AG04449 (cell line): ENCODE results near the gene MDH1B.

ENCODE experiments used
- CTCF ChIA-PET: fragments of 350-600 bp; formaldehyde crosslinking; extraction: SDS; loops from one replicate; lab custom pipeline; 2021; ENCODE audit warnings: antibody characterized with exemption; lab: Yijun Ruan, JAX
- POLR2A ChIA-PET: fragments of 400-600, 350-600 bp; formaldehyde crosslinking; extraction: SDS; loops from one replicate; lab custom pipeline; 2020; ENCODE audit warnings: antibody characterized with exemption, inconsistent platforms; lab: Yijun Ruan, JAX
- DNase-seq: peaks from one replicate; pipeline ENCODE4 v3.0.0-alpha.2; 2010; ENCODE audit warnings: low read depth, low spot score
- H3K4me3 ChIP-seq: 2 replicates; pipeline ENCODE4 v1.5.1; 2011; ENCODE audit warnings: low read depth, mild to moderate bottlenecking, control low read depth, low read length
- TF ChIP-seq, protein P1 (sequence below): IDR thresholded peaks from one replicate; pipeline ENCODE4 v1.5.1; 2011; ENCODE audit warnings: mild to moderate bottlenecking, moderate library complexity, low read length, control low read depth, inconsistent platforms; ENCODE audit not compliant: insufficient read depth; ENCODE audit errors: missing control alignments

MDH1B gene

DNA sequence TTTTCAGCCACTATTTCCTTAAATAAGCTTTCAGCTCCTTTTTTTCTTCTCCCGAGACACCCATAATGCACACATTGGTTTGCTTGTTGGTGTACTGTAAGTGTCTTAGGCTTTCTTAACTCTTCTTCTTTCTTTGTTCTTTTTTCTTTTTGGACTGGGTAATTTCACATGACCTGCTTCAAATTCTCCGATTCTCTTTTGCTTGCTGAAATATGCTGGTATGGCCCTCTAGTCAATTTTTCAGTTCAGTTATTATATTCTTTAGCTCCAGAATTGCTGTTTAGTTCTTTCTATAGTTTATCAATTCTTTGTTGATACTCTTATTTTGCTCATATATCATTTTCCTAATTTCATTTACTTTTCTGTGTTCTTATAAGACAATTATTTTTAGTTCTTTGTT, 15.5 kb upstream of the MDH1B start:
- H3K4me3 ChIP-seq, result no peak overlapping the region
- DNase-seq, result no peak
- TF ChIP-seq, protein P1, sequence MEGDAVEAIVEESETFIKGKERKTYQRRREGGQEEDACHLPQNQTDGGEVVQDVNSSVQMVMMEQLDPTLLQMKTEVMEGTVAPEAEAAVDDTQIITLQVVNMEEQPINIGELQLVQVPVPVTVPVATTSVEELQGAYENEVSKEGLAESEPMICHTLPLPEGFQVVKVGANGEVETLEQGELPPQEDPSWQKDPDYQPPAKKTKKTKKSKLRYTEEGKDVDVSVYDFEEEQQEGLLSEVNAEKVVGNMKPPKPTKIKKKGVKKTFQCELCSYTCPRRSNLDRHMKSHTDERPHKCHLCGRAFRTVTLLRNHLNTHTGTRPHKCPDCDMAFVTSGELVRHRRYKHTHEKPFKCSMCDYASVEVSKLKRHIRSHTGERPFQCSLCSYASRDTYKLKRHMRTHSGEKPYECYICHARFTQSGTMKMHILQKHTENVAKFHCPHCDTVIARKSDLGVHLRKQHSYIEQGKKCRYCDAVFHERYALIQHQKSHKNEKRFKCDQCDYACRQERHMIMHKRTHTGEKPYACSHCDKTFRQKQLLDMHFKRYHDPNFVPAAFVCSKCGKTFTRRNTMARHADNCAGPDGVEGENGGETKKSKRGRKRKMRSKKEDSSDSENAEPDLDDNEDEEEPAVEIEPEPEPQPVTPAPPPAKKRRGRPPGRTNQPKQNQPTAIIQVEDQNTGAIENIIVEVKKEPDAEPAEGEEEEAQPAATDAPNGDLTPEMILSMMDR, result no peak
- POLR2A ChIA-PET, result no interaction called here
- CTCF ChIA-PET, result interaction anchor here (0.6 to 5.8 kb wide), 9 partner anchors 8 to 389 kb away, joined by 3 to 82 read pairs (median 6); no protein-coding TSS in a partner anchor

- ChIA-PET POLR2A (no interaction called here), CTCF (no interaction called here)
- H3K4me3 ChIP-seq, result no peak overlapping the region
- no peak for DNase-seq
- TF ChIP-seq, protein P1, result no peak
These were observed 11.3 kb upstream of the MDH1B start for GRCh38 chr2:206776432-206776831.

DNA sequence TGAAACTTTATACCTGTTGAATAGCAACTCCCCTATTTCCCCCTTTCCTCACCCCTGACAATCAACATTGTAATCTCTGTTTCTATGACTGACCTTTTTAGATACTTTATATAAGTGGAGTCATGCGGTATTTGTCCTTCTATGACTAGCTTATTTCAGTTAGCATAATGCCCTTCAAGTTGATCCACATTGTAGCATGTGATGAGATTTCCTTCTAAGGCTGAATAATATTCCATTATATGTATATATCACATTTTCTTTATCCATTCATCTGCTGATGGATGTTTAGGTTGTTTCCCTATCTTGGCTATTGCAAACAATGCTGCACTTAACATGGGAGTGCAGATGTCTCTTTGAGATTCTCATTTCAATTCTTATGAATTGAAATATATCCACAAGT, 9.7 kb upstream of the MDH1B start:
- ChIA-PET POLR2A (no interaction called here), CTCF (interaction anchor here (1.0 to 3.5 kb wide), 2 partner anchors 7 to 14 kb away, joined by 3 to 38 read pairs; no protein-coding TSS in a partner anchor)
- no peak for DNase-seq
- TF ChIP-seq, protein P1, result no peak
- H3K4me3 ChIP-seq, result no peak overlapping the region

DNA sequence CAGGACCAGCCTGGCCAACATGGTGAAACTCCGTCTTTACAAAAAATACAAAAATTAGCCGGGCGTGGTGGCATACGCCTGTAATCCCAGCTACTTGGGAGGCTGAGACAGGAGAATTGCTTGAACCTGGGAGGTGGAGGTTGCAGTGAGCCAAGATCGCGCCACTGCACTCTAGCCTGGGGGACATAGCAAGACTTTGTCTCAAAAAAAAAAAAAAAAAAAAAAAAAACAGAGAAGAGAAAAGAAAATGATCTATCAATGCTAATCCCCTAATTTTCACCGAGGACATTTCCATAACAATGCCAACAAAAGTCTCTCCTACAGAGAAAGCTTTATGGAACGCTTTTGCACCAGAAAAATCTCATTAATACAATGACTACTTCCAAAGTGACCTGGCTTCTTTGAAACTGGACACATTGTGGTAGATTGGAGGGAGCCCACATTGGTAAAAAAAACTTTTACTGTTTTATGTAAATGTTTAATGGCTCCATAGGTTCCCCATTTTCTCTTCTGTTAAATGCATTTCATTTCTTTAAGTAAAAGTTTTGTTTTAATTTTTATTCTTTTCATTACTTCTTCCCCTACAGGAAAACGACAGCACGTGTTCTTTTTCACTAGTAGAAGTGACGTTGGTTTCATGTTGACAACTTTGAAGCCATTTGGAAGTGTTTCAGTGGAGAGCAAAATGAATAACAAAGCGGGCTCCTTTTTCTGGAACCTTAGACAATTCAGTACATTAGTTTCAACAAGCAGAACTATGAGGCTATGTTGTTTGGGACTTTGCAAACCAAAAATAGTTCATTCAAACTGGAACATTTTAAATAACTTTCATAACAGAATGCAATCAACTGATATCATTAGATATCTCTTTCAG, 1.2 kb upstream of the MDH1B start:
- H3K4me3 ChIP-seq, result peak overlapping the region; percentile 85
- DNase-seq, result no peak
- ChIA-PET POLR2A (no interaction called here), CTCF (interaction anchor here (0.6 to 2.0 kb wide), 4 partner anchors 8 to 765 kb away, joined by 3 to 11 read pairs (median 4); no protein-coding TSS in a partner anchor)
- TF ChIP-seq, protein P1, result no peak

DNA sequence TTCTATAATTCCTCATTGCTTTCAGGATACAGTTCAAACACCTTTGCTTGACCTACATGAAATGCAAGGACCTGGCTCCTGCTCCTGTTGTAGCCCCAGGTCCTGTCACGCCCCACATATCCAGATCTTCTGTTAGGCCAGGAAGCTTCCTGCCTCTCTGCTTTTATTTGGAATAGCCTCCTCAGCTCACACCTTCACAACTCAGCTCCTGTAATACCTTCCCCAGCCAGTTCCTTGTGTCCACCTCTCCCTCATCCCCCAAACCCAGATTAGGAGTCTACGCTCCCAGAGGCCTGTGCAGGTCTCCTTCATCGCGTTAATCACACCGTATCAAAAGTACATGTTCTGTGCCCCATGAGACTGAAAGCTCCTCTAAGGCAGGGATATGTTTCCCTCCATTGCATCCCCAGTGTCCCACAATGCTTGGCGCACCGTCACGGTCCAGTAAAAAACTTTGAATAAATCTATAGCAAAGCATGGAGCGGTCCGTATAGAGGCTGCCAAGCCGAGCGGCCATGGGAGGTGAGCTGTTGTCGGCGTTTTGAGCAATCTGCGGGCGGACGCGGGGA, 371 bp downstream of the MDH1B start:
- H3K4me3 ChIP-seq, result peak overlapping the region; percentile 85
- ChIA-PET CTCF (interaction anchor here (1.1 to 1.6 kb wide), 3 partner anchors 18 to 207 kb away, joined by 3 to 11 read pairs (median 3); no protein-coding TSS in a partner anchor), POLR2A (interaction anchor here (0.8 kb wide), 1 partner anchor 765 kb away, joined by 3 read pairs; the partner anchor contains the start of gene CREB1)
- DNase-seq, result no peak
- TF ChIP-seq, protein P1, result no peak

- DNase-seq, result no peak
- no peak overlapping the region for H3K4me3 ChIP-seq
- CTCF ChIA-PET, result no interaction called here
- TF ChIP-seq, protein P1, result no peak
- POLR2A ChIA-PET, result no interaction called here
These were observed 8.3 kb downstream of the MDH1B start for GRCh38 chr2:206756816-206757215.
